ENCODE measurements around the gene NPDC1. TPM values are rescaled to one million over a fixed set of nuclear protein-coding genes. Genes with fewer than 3 reads are reported as not detected.

Gene NPDC1
- total and polyA plus RNA-seq, 2 donors (not counting 1 experiment from before 2014, with no cell fraction given), result 0.17 to 0.19 TPM

- Mint-ChIP-seq H3K27ac (peak overlapping the region; percentile 86), H3K4me1 (peaks cover 47% of the 10 kb centered on the region), H3K4me3 (peak overlapping the region; percentile 79), H3K27me3 (no peaks in the 10 kb centered on the region), H3K9me3 (ENCODE audit: insufficient read depth) (no peaks in the 10 kb centered on the region)
- Histone ChIP-seq H3K79me2 (ENCODE audit: control insufficient read depth, insufficient read depth, low read length) (peaks cover 12% of the 10 kb centered on the region), H3K9ac (ENCODE audit: low read length) (peak overlapping the region; percentile 52), H3K27me3 (replicated peaks in 1 of 4; ENCODE audit: control extremely low read depth in 1 of 4, control insufficient read depth in 3 of 4, insufficient read depth in 4 of 4, low read length in 3 of 4) (peaks cover 0 to 6% (median 0%) of the 10 kb centered on the region in 4 experiments), H3K27ac (ENCODE audit: low read length in 2 of 2) (peak overlapping the region; percentile 36 to 47), H4K20me1 (ENCODE audit: control insufficient read depth, insufficient read depth, low read length, poor library complexity, severe bottlenecking) (no peaks in the 10 kb centered on the region), H2AFZ (ENCODE audit: insufficient read depth, low read depth, low read length, poor library complexity, severe bottlenecking) (peak overlapping the region; percentile 61), H3K4me3 (ENCODE audit: control extremely low read depth in 1 of 5, extremely low read depth in 1 of 5, insufficient read depth in 1 of 5, low read depth in 2 of 5, low read length in 4 of 5) (peak overlapping the region in 4 of 5 experiments; percentile 8 to 37 (median 22)), H3K4me1 (ENCODE audit: control insufficient read depth in 2 of 2, insufficient read depth in 2 of 2, low read length in 2 of 2) (peaks cover 51 to 56% of the 10 kb centered on the region in 2 donors), H3K4me2 (replicated peaks; ENCODE audit: low read depth, low read length, poor library complexity, severe bottlenecking) (peak overlapping the region; percentile 82), H3K36me3 (replicated peaks in 1 of 2; ENCODE audit: control extremely low read depth in 1 of 2, control insufficient read depth in 1 of 2, extremely low read depth in 1 of 2, insufficient read depth in 2 of 2, low read length in 1 of 2) (no peaks in the 10 kb centered on the region), H3K9me3 (ENCODE audit: control extremely low read depth in 1 of 3, control insufficient read depth in 2 of 3, insufficient read depth in 1 of 3, low read length in 2 of 3) (peaks cover 0 to 11% (median 0%) of the 10 kb centered on the region in 3 donors)
- peak; percentile 64 for ATAC-seq (ENCODE audit: low read depth)
- intact Hi-C loops (cut with micrococcal nuclease), result loop anchor here (1.0 to 5.0 kb wide), 4 partner anchors 31 to 248 kb away; partner anchors contain the start of genes AJM1 and SAPCD2
- ChIA-PET POLR2A (interaction anchor here (0.6 to 1.4 kb wide), 12 partner anchors 14 to 388 kb away, joined by 3 to 6 read pairs (median 3); partner anchors contain the start of genes EXD3, NOXA1, PAXX and RABL6), CTCF (interaction anchor here (0.6 to 3.9 kb wide), 64 partner anchors 9 to 545 kb away, joined by 3 to 106 read pairs (median 4); partner anchors contain the start of genes AJM1, C8G, CLIC3 and DPP7)
- TF ChIP-seq EZH2 (IDR thresholded peaks at IDR 0.05; ENCODE audit: borderline replicate concordance, insufficient read depth, low read depth, low read length, poor library complexity, severe bottlenecking) (no peak), CTCF (IDR thresholded peaks at IDR 0.05) (peak; percentile 90)
- peak; percentile 91 for DNase-seq
- WGBS (ENCODE audit: insufficient coverage), result under 1% methylated on average over 20 of the region's 24 CpGs
Observed at GRCh38 chr9:137034709-137035506, 11.1 kb downstream of the NPDC1 start.

All from B cell (primary cell).